Measurements from ENCODE around the gene HIP1R.

The HIP1R gene

DNA sequence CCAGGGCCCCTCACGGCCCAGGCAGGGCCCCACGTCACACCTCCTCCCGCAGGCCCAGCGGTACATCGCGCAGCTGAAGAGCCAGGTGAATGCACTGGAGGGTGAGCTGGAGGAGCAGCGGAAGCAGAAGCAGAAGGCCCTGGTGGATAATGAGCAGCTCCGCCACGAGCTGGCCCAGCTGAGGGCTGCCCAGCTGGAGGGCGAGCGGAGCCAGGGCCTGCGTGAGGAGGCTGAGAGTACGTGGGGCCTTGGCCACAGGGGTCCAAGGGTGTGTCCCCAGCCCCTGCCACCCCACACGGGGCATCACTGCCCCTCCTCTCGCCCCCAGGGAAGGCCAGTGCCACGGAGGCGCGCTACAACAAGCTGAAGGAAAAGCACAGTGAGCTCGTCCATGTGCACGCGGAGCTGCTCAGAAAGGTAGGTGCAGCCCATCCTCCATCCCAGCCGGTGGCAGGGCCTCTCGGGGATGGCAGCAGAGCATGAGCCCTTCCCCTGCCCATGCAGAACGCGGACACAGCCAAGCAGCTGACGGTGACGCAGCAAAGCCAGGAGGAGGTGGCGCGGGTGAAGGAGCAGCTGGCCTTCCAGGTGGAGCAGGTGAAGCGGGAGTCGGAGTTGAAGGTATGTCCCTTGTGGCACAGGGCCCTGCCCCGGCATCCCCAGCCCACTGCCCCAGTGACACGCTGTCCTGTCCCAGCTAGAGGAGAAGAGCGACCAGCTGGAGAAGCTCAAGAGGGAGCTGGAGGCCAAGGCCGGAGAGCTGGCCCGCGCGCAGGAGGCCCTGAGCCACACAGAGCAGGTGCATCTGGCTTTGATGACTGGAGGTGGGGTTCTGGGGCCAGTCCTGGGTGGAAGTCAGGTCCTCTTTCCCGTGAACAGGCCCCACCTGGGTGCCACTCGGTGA lies 20.9 kb downstream of the HIP1R start:
- H3K4me3 ChIP-seq (IDR thresholded peaks at IDR 0.05; ENCODE audit: insufficient read depth, low read depth, low read length), result no peak overlapping the region
- no peak overlapping the region for H3K4me2 ChIP-seq
- H3K27me3 ChIP-seq (ENCODE audit: insufficient read depth, low read depth), result no peaks in the 10 kb centered on the region
- H2AFZ ChIP-seq (ENCODE audit: low read depth), result no peak overlapping the region
- H3K27ac ChIP-seq, result no peak overlapping the region
- H3K36me3 ChIP-seq (ENCODE audit: insufficient read depth), result no peaks in the 10 kb centered on the region
- H4K20me1 ChIP-seq (ENCODE audit: insufficient read depth), result no peaks in the 10 kb centered on the region
- no peaks in the 10 kb centered on the region for H3K79me2 ChIP-seq (ENCODE audit: insufficient read depth, low read depth)
- H3K9ac ChIP-seq, result no peak overlapping the region
- peaks cover 3% of the 10 kb centered on the region for H3K4me1 ChIP-seq (ENCODE audit: low read depth, poor library complexity, severe bottlenecking)
- TF ChIP-seq, protein P1, sequence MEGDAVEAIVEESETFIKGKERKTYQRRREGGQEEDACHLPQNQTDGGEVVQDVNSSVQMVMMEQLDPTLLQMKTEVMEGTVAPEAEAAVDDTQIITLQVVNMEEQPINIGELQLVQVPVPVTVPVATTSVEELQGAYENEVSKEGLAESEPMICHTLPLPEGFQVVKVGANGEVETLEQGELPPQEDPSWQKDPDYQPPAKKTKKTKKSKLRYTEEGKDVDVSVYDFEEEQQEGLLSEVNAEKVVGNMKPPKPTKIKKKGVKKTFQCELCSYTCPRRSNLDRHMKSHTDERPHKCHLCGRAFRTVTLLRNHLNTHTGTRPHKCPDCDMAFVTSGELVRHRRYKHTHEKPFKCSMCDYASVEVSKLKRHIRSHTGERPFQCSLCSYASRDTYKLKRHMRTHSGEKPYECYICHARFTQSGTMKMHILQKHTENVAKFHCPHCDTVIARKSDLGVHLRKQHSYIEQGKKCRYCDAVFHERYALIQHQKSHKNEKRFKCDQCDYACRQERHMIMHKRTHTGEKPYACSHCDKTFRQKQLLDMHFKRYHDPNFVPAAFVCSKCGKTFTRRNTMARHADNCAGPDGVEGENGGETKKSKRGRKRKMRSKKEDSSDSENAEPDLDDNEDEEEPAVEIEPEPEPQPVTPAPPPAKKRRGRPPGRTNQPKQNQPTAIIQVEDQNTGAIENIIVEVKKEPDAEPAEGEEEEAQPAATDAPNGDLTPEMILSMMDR (conservative IDR thresholded peaks at IDR 0.05; ENCODE audit: low read depth, low read length), result no peak

DNA sequence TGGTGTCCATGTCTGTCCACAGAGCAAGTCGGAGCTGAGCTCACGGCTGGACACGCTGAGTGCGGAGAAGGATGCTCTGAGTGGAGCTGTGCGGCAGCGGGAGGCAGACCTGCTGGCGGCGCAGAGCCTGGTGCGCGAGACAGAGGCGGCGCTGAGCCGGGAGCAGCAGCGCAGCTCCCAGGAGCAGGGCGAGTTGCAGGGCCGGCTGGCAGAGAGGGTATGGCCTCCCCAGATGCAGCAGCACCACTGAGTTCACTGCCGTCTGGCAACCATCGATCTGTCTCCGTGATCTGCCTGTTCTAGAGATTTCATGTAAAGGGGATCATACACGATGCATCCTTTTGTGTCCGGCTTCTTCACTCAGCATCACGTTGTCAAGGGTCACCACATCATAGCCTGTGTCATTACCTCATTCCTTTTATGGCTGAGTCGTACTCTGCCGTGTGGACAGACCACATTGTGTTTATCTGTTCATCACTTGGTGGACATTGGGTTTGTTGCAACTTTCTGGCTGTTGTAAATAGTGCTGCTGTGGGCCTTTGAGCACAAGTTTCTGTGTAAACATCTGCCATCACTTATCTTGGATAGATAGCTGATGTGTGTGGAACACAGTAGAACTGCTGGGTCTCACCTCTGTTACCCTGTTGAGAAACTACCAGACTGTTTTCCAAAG lies 21.9 kb downstream of the HIP1R start:
- TF ChIP-seq, protein P1 (conservative IDR thresholded peaks at IDR 0.05; ENCODE audit: low read depth, low read length), result no peak
- H3K4me1 ChIP-seq (ENCODE audit: low read depth, poor library complexity, severe bottlenecking), result peaks cover 3% of the 10 kb centered on the region
- no peak overlapping the region for H3K4me3 ChIP-seq (IDR thresholded peaks at IDR 0.05; ENCODE audit: insufficient read depth, low read depth, low read length)
- H3K9ac ChIP-seq, result no peak overlapping the region
- no peaks in the 10 kb centered on the region for H3K79me2 ChIP-seq (ENCODE audit: insufficient read depth, low read depth)
- H3K27ac ChIP-seq, result no peak overlapping the region
- H3K4me2 ChIP-seq, result no peak overlapping the region
- no peaks in the 10 kb centered on the region for H3K36me3 ChIP-seq (ENCODE audit: insufficient read depth)
- no peak overlapping the region for H2AFZ ChIP-seq (ENCODE audit: low read depth)
- no peaks in the 10 kb centered on the region for H3K27me3 ChIP-seq (ENCODE audit: insufficient read depth, low read depth)
- no peaks in the 10 kb centered on the region for H4K20me1 ChIP-seq (ENCODE audit: insufficient read depth)

DNA sequence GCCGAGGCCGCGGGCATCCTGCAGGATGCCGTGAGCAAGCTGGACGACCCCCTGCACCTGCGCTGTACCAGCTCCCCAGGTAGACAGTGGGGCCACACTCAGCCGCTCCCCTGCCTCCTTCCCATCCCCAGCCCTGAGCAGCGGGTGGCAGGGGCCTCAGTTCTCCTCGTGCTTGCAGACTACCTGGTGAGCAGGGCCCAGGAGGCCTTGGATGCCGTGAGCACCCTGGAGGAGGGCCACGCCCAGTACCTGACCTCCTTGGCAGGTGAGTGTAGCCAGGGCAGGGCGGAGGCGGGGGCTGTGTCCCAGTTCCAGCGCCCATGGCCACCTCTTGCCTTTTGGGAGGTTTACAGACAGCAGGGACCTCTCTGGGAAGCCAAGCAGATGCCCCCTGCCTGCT lies 22.9 kb downstream of the HIP1R start:
- Histone ChIP-seq H3K4me2 (no peak overlapping the region), H3K36me3 (ENCODE audit: insufficient read depth) (no peaks in the 10 kb centered on the region), H4K20me1 (ENCODE audit: insufficient read depth) (no peaks in the 10 kb centered on the region), H3K27me3 (ENCODE audit: insufficient read depth, low read depth) (no peaks in the 10 kb centered on the region), H2AFZ (ENCODE audit: low read depth) (no peak overlapping the region), H3K27ac (no peak overlapping the region), H3K4me3 (IDR thresholded peaks at IDR 0.05; ENCODE audit: insufficient read depth, low read depth, low read length) (no peak overlapping the region), H3K79me2 (ENCODE audit: insufficient read depth, low read depth) (no peaks in the 10 kb centered on the region), H3K4me1 (ENCODE audit: low read depth, poor library complexity, severe bottlenecking) (peaks cover 3% of the 10 kb centered on the region), H3K9ac (no peak overlapping the region)
- TF ChIP-seq, protein P1 (conservative IDR thresholded peaks at IDR 0.05; ENCODE audit: low read depth, low read length), result no peak

DNA sequence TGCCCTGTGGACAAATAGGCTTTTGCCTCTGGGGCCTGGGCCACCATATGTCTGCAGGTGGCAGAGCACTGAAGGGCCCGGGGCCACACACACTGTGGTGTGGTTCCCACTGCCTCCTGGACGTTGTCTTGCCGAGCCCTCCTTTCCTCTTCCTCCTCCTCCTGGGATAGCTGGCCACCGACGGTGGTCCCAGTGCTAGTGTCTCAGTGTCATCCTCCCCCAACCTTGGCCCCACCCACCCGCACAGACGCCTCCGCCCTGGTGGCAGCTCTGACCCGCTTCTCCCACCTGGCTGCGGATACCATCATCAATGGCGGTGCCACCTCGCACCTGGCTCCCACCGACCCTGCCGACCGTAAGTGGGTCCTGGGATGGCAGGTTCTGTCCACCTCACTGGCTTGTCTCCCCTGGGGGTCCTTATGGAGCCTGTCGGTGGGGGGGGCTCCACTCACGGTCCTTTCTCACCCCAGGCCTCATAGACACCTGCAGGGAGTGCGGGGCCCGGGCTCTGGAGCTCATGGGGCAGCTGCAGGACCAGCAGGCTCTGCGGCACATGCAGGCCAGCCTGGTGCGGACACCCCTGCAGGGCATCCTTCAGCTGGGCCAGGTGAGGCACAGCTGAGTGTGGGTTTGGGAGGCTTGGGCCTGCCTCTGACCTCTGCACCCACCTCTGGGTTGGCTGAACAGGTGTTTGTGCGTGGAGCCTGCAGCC lies 23.5 kb downstream of the HIP1R start:
- H3K9ac ChIP-seq, result no peak overlapping the region
- H3K36me3 ChIP-seq (ENCODE audit: insufficient read depth), result no peaks in the 10 kb centered on the region
- H2AFZ ChIP-seq (ENCODE audit: low read depth), result no peak overlapping the region
- H3K4me2 ChIP-seq, result no peak overlapping the region
- H4K20me1 ChIP-seq (ENCODE audit: insufficient read depth), result no peaks in the 10 kb centered on the region
- H3K79me2 ChIP-seq (ENCODE audit: insufficient read depth, low read depth), result no peaks in the 10 kb centered on the region
- TF ChIP-seq, protein P1 (conservative IDR thresholded peaks at IDR 0.05; ENCODE audit: low read depth, low read length), result no peak
- H3K27me3 ChIP-seq (ENCODE audit: insufficient read depth, low read depth), result no peaks in the 10 kb centered on the region
- peaks cover 3% of the 10 kb centered on the region for H3K4me1 ChIP-seq (ENCODE audit: low read depth, poor library complexity, severe bottlenecking)
- H3K27ac ChIP-seq, result no peak overlapping the region
- no peak overlapping the region for H3K4me3 ChIP-seq (IDR thresholded peaks at IDR 0.05; ENCODE audit: insufficient read depth, low read depth, low read length)
